Astrocyte of the cerebellum (primary cell): ENCODE measurements around the gene CCN5.

Experiments
- DNase-seq: peaks from one replicate; pipeline ENCODE4 v3.0.0-alpha.2; 2011; ENCODE audit warnings: low read depth
- H3K4me3 ChIP-seq: 2 replicates; pipeline ENCODE4 v1.5.1; 2011; ENCODE audit warnings: mild to moderate bottlenecking, low read depth, low read length, moderate library complexity
- CTCF ChIP-seq: IDR thresholded peaks from 2 replicates; pipeline ENCODE4 v1.5.1; 2012; ENCODE audit warnings: low read length, low read depth, moderate library complexity, mild to moderate bottlenecking; ENCODE audit errors: missing control alignments
- in situ Hi-C: cut with HindIII; loops from 2 replicates; pipeline ENCODE4 v1.10.0; 2017; ENCODE audit warnings: low sequenced_read_pairs

CCN5 gene

GRCh38 chr20:44691424-44692423 lies 23.4 kb upstream of the CCN5 start:
- in situ Hi-C loops, result no loop called here
- no peak for DNase-seq
- no peak overlapping the region for H3K4me3 ChIP-seq
- TF ChIP-seq CTCF, result no peak

- in situ Hi-C loops, result no loop called here
- H3K4me3 ChIP-seq, result no peak overlapping the region
- TF ChIP-seq CTCF, result no peak
- DNase-seq, result peak; percentile 90
These were observed 22.2 kb upstream of the CCN5 start for GRCh38 chr20:44692932-44693480.

GRCh38 chr20:44693627-44694026 lies 21.5 kb upstream of the CCN5 start:
- no peak for TF ChIP-seq CTCF
- no peak for DNase-seq
- in situ Hi-C loops, result no loop called here
- H3K4me3 ChIP-seq, result no peak overlapping the region

GRCh38 chr20:44694159-44694558 lies 21.0 kb upstream of the CCN5 start:
- in situ Hi-C loops, result no loop called here
- no peak for TF ChIP-seq CTCF
- H3K4me3 ChIP-seq, result no peak overlapping the region
- DNase-seq, result no peak

GRCh38 chr20:44695295-44695673 lies 19.9 kb upstream of the CCN5 start:
- H3K4me3 ChIP-seq, result no peak overlapping the region
- no peak for DNase-seq
- in situ Hi-C loops, result no loop called here
- TF ChIP-seq CTCF, result no peak

- DNase-seq, result no peak
- TF ChIP-seq CTCF, result no peak
- H3K4me3 ChIP-seq, result no peak overlapping the region
- in situ Hi-C loops, result no loop called here
These were observed 19.4 kb upstream of the CCN5 start for GRCh38 chr20:44695674-44696300.
